HEK293 (cell line): ENCODE results near the gene TCIRG1.

Experiments
- CTCF ChIA-PET: fragments of 350-600 bp; formaldehyde crosslinking; extraction: SDS; loops from one replicate; lab custom pipeline; 2021; ENCODE audit warnings: antibody characterized with exemption; lab: Yijun Ruan, JAX
- POLR2A ChIA-PET: fragments of 300-600 bp; formaldehyde crosslinking; extraction: SDS; loops from one replicate; lab custom pipeline; 2020; ENCODE audit warnings: antibody characterized with exemption, inconsistent platforms; lab: Yijun Ruan, JAX
- H3K27ac ChIP-seq: fragments of 200-500 bp; sonication (Bioruptor generic); 2 replicates; pipeline ENCODE4 v1.5.1; 2014; ENCODE audit warnings: low read depth, low read length, control low read depth, inconsistent platforms; ENCODE audit errors: extremely low read depth
- H3K36me3 ChIP-seq, 2 experiments: fragments of 200-500 bp in 1 of 2; sonication (Bioruptor generic) in 1 of 2; 1 replicate in 1 of 2; 2 replicates in 1 of 2; pipeline ENCODE4 v1.5.1; 2014 to 2017; ENCODE audit warnings: inconsistent platforms in 2 of 2, low read length in 2 of 2; ENCODE audit not compliant: control insufficient read depth in 2 of 2, insufficient read depth in 1 of 2
- H3K4me1 ChIP-seq: fragments of 200-500 bp; sonication (Bioruptor generic); 2 replicates; pipeline ENCODE4 v1.5.1; 2014; ENCODE audit warnings: mild to moderate bottlenecking, low read length, inconsistent platforms; ENCODE audit not compliant: control insufficient read depth, insufficient read depth
- H3K4me3 ChIP-seq: 2 replicates; pipeline ENCODE4 v1.5.1; 2011; ENCODE audit warnings: low read depth, mild to moderate bottlenecking, control low read depth, low read length, moderate library complexity
- H3K9me3 ChIP-seq: fragments of 200-500 bp; sonication (Bioruptor generic); 2 replicates; pipeline ENCODE4 v1.5.1; 2014; ENCODE audit warnings: low read depth, low read length, inconsistent platforms; ENCODE audit not compliant: control insufficient read depth, insufficient read depth
- AEBP2 ChIP-seq: fragments of 450-650 bp; formaldehyde crosslinking; IDR thresholded peaks from 2 replicates; pipeline ENCODE4 v1.5.1; 2016; ENCODE audit warnings: missing biosample characterization, missing genetic modification characterization, borderline replicate concordance
- ATF2 ChIP-seq: fragments of 450-650 bp; formaldehyde crosslinking; IDR thresholded peaks from 2 replicates; pipeline ENCODE4 v1.5.1; 2016; ENCODE audit warnings: missing biosample characterization, missing genetic modification characterization, low read depth
- PBX3 ChIP-seq: sonication (generic); formaldehyde crosslinking; IDR thresholded peaks from 2 replicates; pipeline ENCODE4 v1.8.1; 2022; ENCODE audit warnings: mild to moderate bottlenecking, moderate library complexity, missing genetic modification reagents
- PRDM4 ChIP-seq: fragments of 450-650 bp; formaldehyde crosslinking; IDR thresholded peaks from 2 replicates; pipeline ENCODE4 v1.5.1; 2017; ENCODE audit warnings: missing biosample characterization, missing genetic modification characterization
- SP3 ChIP-seq: fragments of 450-650 bp; formaldehyde crosslinking; IDR thresholded peaks from 2 replicates; pipeline ENCODE4 v1.5.1; 2016; ENCODE audit warnings: missing biosample characterization, missing genetic modification characterization
- TCF7L2 ChIP-seq: IDR thresholded peaks from 2 replicates; pipeline ENCODE4 v1.6.1; 2011; ENCODE audit warnings: low read depth, mild to moderate bottlenecking, inconsistent platforms, low read length, moderate library complexity, borderline replicate concordance
- ZBTB7A ChIP-seq: fragments of 450-650 bp; formaldehyde crosslinking; IDR thresholded peaks from 2 replicates; pipeline ENCODE4 v1.5.1; 2016; ENCODE audit warnings: low read depth, missing biosample characterization, missing genetic modification characterization
- ZNF292 ChIP-seq: fragments of 450-650 bp; formaldehyde crosslinking; IDR thresholded peaks from 2 replicates; pipeline ENCODE4 v1.5.1; 2016; ENCODE audit warnings: low read depth, missing biosample characterization, missing genetic modification characterization, borderline replicate concordance
- ZNF580 ChIP-seq: fragments of 450-650 bp; formaldehyde crosslinking; IDR thresholded peaks from 2 replicates; pipeline ENCODE4 v1.5.1; 2016; ENCODE audit warnings: missing biosample characterization, missing genetic modification characterization
- ZNF629 ChIP-seq: fragments of 450-650 bp; formaldehyde crosslinking; IDR thresholded peaks from 2 replicates; pipeline ENCODE4 v1.5.1; 2017; ENCODE audit warnings: missing biosample characterization, missing genetic modification characterization
- ZNF639 ChIP-seq: fragments of 450-650 bp; formaldehyde crosslinking; IDR thresholded peaks from 2 replicates; pipeline ENCODE4 v1.5.1; 2016; ENCODE audit warnings: missing biosample characterization, missing genetic modification characterization
- ZNF654 ChIP-seq: fragments of 450-650 bp; formaldehyde crosslinking; IDR thresholded peaks from 2 replicates; pipeline ENCODE4 v1.5.1; 2016; ENCODE audit warnings: low read depth, missing biosample characterization, missing genetic modification characterization
- ZSCAN23 ChIP-seq: fragments of 450-650 bp; formaldehyde crosslinking; IDR thresholded peaks from 2 replicates; pipeline ENCODE4 v1.5.1; 2016; ENCODE audit warnings: missing biosample characterization, missing genetic modification characterization

Gene TCIRG1

GRCh38 chr11:68026391-68027105 is 12.3 kb upstream of the TCIRG1 start:
- Histone ChIP-seq H3K36me3 (peaks cover 0 to 18% of the 10 kb centered on the region in 2 experiments; a peak in 1 of 3 replicates), H3K27ac (no peak overlapping the region), H3K4me1 (no peaks in the 10 kb centered on the region), H3K9me3 (no peaks in the 10 kb centered on the region), H3K4me3 (no peak overlapping the region)
- POLR2A ChIA-PET: interaction anchor here (2.1 kb wide), 1 partner anchor 17 kb away, joined by 5 read pairs; the partner anchor contains the start of gene ALDH3B1
- CTCF ChIA-PET: interaction anchor here (0.6 to 0.7 kb wide), 2 partner anchors 17 to 71 kb away, joined by 3 to 4 read pairs; partner anchors contain the start of gene ALDH3B1
- TF ChIP-seq ZBTB7A (tag by site-specific recombination): no peak
- TF ChIP-seq ZNF654 (tag by site-specific recombination): no peak
- TF ChIP-seq TCF7L2: no peak
- no peak for TF ChIP-seq ZNF580 (tag by site-specific recombination)
- no peak for TF ChIP-seq ZNF292 (tag by site-specific recombination)
- no peak for TF ChIP-seq PRDM4 (tag by site-specific recombination)
- no peak for TF ChIP-seq PBX3
- TF ChIP-seq ZSCAN23: no peak
- no peak for TF ChIP-seq ZNF629 (tag by site-specific recombination)
- no peak for TF ChIP-seq ZNF639 (tag by site-specific recombination)
- no peak for TF ChIP-seq ATF2 (tag by site-specific recombination)
- no peak for TF ChIP-seq AEBP2

- H3K9me3 ChIP-seq: no peaks in the 10 kb centered on the region
- H3K27ac ChIP-seq: no peak overlapping the region
- ChIA-PET CTCF (interaction anchor here (0.7 kb wide), 1 partner anchor 271 kb away, joined by 3 read pairs; no protein-coding TSS in a partner anchor), POLR2A (interaction anchor here (0.6 to 2.1 kb wide), 3 partner anchors 8 to 431 kb away, joined by 3 to 5 read pairs (median 3); partner anchors contain the start of gene ALDH3B1)
- peaks cover 0 to 27% of the 10 kb centered on the region in 2 experiments; a peak in 1 of 3 replicates for H3K36me3 ChIP-seq
- H3K4me1 ChIP-seq: 0 out of 2 replicates have a peak, but pooled peaks cover 2% of the 10 kb centered on the region
- H3K4me3 ChIP-seq: no peak overlapping the region
- TF ChIP-seq SP3 (tag by site-specific recombination): no peak
These were observed 11.2 kb upstream of the TCIRG1 start for GRCh38 chr11:68027667-68028066.
